ENCODE results near the gene AFG1L. TPM values are rescaled to one million over a fixed set of nuclear protein-coding genes. Genes with fewer than 3 reads are reported as not detected.
"Not testable (repeated sequence)": the region's sequence is repeated elsewhere in the genome, so short reads cannot be mapped to it uniquely, and the experiment has no call there.

AFG1L gene
- total RNA-seq, 1 donor from 2014 or later: 12.4 TPM

GRCh38 chr6:108285381-108285780 is 9.5 kb upstream of the AFG1L start:
- intact Hi-C loops (cut with micrococcal nuclease): no loop called here
- DNase-seq (no peak), ATAC-seq (no peak)

- intact Hi-C loops (cut with micrococcal nuclease): no loop called here
- DNase-seq (no peak), ATAC-seq (no peak)
Observed at GRCh38 chr6:108286366-108286765, 8.5 kb upstream of the AFG1L start.

- DNase-seq: no peak
- intact Hi-C loops (cut with micrococcal nuclease): no loop called here
- ATAC-seq: no peak
Observed at GRCh38 chr6:108287373-108287772, 7.5 kb upstream of the AFG1L start.

GRCh38 chr6:108288742-108289141 is 6.1 kb upstream of the AFG1L start:
- ATAC-seq: no peak
- no peak for DNase-seq
- intact Hi-C loops (cut with micrococcal nuclease): no loop called here

- ATAC-seq (no peak), DNase-seq (no peak)
- intact Hi-C loops (cut with micrococcal nuclease): no loop called here
Observed at GRCh38 chr6:108291091-108291490, 3.8 kb upstream of the AFG1L start.

- DNase-seq; intact Hi-C loops (cut with micrococcal nuclease); ATAC-seq: not testable (repeated sequence)
Observed at GRCh38 chr6:108292561-108292960, 2.3 kb upstream of the AFG1L start.

- DNase-seq (no peak), ATAC-seq (no peak)
- intact Hi-C loops (cut with micrococcal nuclease): no loop called here
Observed at GRCh38 chr6:108293527-108294296, 1.1 kb upstream of the AFG1L start.

GRCh38 chr6:108294297-108294726 is 542 bp upstream of the AFG1L start:
- peak; percentile 48 for ATAC-seq
- DNase-seq: no peak
- intact Hi-C loops (cut with micrococcal nuclease): no loop called here

- DNase-seq (no peak), ATAC-seq (no peak)
- intact Hi-C loops (cut with micrococcal nuclease): no loop called here
Observed at GRCh38 chr6:108295676-108296075, 822 bp downstream of the AFG1L start.

- DNase-seq (no peak), ATAC-seq (no peak)
- intact Hi-C loops (cut with micrococcal nuclease): no loop called here
Observed at GRCh38 chr6:108302386-108302785, 7.5 kb downstream of the AFG1L start.

- intact Hi-C loops (cut with micrococcal nuclease): no loop called here
- ATAC-seq (no peak), DNase-seq (no peak)
Observed at GRCh38 chr6:108304646-108305045, 9.8 kb downstream of the AFG1L start.

GRCh38 chr6:108308641-108309040 is 13.8 kb downstream of the AFG1L start:
- ATAC-seq; DNase-seq; intact Hi-C loops (cut with micrococcal nuclease): not testable (repeated sequence)

- ATAC-seq: no peak
- DNase-seq: no peak
- intact Hi-C loops (cut with micrococcal nuclease): no loop called here
Observed at GRCh38 chr6:108309844-108310243, 15.0 kb downstream of the AFG1L start.

GRCh38 chr6:108312605-108313004 is 17.8 kb downstream of the AFG1L start:
- DNase-seq (no peak), ATAC-seq (no peak)
- intact Hi-C loops (cut with micrococcal nuclease): no loop called here

GRCh38 chr6:108321253-108321747 is 26.4 kb downstream of the AFG1L start:
- DNase-seq (no peak), ATAC-seq (no peak)
- intact Hi-C loops (cut with micrococcal nuclease): no loop called here

GRCh38 chr6:108322728-108323127 is 27.9 kb downstream of the AFG1L start:
- ATAC-seq (peak; percentile 80), DNase-seq (no peak)
- intact Hi-C loops (cut with micrococcal nuclease): no loop called here

- intact Hi-C loops (cut with micrococcal nuclease): no loop called here
- ATAC-seq: no peak
- DNase-seq: no peak
Observed at GRCh38 chr6:108323710-108324466, 29.0 kb downstream of the AFG1L start.

GRCh38 chr6:108330221-108330785 is 35.4 kb downstream of the AFG1L start:
- DNase-seq; ATAC-seq; intact Hi-C loops (cut with micrococcal nuclease): not testable (repeated sequence)

GRCh38 chr6:108330806-108331205 is 36.0 kb downstream of the AFG1L start:
- ATAC-seq: no peak
- intact Hi-C loops (cut with micrococcal nuclease): no loop called here
- no peak for DNase-seq

GRCh38 chr6:108331982-108332381 is 37.1 kb downstream of the AFG1L start:
- intact Hi-C loops (cut with micrococcal nuclease): no loop called here
- ATAC-seq (no peak), DNase-seq (no peak)
